Stimulated activated CD4-positive, alpha-beta T cell treated with anti-CD3 and anti-CD28 coated beads, Interleukin-2, amount 100 ng/mL, for 48 hours (primary cell): ENCODE measurements around the gene SLC25A53.

Experiments
- DNase-seq, 2 donors: peaks; one replicate each; pipeline ENCODE4 v3.0.0-alpha.2; 2020

Gene SLC25A53

DNA sequence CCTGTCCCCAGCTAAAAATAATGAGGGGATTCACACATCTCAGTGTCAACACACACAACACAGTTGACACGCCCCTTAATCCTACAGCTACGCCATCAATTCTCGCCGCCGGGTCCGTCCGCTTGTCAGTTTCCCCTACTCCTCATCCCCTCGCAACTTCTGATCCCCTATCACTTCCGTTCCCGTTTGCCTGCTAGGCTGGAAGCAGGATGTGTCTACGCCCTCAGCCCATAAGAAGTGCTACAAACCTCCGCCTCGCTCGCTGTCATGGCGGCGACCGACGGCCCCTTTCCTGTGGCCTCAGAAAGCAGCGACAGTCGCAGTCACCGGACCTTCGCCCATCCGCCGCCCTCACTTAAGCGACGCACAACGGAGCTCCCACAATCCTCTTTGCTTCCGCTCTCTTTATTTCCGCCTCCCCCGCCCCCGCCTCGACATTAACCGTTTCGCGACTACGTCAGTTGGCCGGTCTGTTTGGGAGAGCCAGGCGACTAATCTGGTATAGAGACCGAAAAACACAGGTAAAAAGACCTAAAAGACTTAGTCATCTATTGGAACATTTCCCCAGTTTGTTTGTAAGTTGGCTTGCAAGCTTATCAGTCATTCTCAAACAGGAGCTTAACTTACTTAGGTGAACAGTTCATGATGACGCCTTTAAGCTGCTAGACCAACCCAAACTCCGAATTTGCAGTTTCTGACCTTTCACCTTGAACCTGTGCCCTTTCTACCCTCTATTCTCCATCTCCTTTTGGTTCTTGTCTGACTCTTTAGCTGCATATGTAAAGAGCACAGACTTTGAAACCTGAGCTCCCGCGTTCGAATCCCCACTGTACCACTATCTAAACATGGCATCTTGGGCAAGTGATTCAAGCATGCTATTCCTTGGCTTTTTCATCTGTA lies at the start of gene SLC25A53:
Gene SLC25A53, minus strand, starts transcription at position 380 of the 900 bp plus-strand sequence. CDS start 51,752 bp downstream, outside the sequence.
- peak; percentile 52 for DNase-seq

GRCh38 chrX:104205548-104205947 lies 48.7 kb upstream of the SLC25A53 start:
- no peak for DNase-seq

DNA sequence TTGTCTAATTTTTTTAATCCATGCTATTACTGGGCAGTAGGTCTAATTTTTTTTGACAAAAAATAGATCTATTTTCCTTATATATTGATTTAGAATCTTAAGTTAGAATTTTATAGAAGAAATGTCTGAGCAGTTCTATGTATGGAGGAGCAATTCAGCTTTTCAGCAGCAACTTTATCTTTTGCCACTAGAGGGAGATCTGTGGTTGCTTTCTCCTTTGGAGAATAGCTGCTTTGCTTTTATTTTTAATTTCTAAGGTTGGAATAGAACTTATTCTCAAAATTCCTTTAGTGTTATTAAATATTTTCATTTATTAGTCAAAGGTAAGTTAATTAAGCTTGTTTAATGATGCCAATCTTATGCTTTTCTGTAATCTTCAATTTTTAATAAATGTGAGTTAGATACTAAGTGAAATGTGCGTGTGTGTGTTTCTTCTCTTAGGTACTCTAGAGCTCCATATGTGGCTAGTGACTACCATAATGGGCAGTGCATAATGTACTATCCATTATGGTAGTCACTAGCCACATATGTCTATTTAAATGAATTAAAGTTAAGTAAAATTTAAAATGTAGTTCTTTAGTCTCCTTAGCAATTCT lies 38.8 kb upstream of the SLC25A53 start:
- DNase-seq = no peak

- no peak for DNase-seq
Measured at GRCh38 chrX:104195013-104195412, 38.2 kb upstream of the SLC25A53 start.

DNA sequence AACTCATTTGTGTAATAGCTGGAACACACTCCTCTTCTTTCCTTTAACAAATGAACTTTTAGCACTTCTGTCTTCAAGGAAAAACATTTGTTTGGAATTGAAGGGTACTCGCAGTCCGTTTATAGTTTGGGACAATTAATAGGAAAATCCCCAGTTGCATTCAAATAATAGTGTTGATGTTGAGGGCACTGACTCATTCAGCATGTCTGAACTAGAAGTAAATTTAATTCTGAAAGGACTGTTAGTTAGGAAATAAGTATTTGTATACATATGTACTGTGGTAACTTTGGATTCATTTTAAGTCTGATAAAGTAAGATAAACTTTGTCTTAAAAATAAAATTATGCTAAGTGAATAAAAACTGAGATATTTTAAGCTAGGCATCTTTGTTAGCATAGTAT lies 36.7 kb upstream of the SLC25A53 start:
- no peak for DNase-seq

DNA sequence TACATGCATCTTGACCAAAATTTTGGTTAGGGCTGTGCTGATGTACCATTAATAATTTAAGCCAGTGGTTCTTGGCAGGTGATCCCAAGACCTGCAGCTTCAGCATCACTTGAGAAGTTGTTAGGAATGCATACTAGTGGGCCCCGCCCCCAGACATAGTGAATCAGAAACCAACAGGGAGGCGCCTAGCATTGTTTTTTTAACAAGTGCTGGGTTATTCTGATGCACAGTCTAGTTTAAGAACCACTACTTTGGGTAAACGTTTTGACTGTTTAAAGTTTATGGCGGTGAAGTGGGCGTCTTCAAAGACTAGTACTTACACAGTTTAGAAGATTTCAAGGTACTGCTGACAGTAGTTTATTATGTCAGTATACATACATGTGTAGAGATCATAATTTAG lies 33.0 kb upstream of the SLC25A53 start:
- no peak for DNase-seq

- no peak for DNase-seq
Measured at GRCh38 chrX:104187931-104188330, 31.1 kb upstream of the SLC25A53 start.

DNA sequence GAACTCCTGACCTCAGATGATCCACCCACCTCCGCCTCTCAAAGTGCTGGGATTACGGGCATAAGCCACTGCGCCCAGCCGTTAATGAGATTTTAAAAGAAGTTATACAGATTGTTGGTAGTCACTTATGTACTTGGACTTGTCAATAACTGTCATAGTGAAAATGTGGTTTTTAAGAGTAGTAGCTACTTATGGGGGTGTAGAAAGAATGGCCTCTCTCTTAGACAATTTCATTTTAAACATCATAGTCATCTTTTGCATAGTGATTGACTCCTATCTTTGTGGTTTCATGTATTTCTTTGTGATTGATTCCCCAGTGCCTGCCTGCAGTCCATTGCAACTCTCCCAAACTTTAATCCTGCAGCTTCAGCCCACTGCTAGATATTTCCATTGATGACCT lies 26.9 kb upstream of the SLC25A53 start:
- DNase-seq = no peak

DNA sequence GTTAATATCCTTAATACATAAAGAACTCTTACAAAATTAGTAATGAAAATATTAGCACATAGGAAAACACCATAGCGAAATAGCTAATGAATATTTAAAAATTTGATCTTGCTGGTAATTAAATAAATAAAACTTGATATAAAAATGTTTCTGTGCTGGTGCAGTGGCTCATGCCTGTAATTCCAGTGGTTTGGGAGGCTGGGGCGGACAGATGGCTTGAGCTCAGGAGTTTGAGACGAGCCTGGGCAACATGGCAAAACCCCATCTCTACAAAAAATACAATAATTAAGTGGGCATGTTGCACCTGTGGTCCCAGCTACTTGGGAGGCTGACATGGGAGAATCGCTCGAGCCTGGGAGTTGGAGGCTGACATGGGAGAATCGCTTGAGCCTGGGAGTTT lies 17.0 kb upstream of the SLC25A53 start:
- DNase-seq = no peak

GRCh38 chrX:104172788-104173187 lies 16.0 kb upstream of the SLC25A53 start:
- no peak for DNase-seq

DNA sequence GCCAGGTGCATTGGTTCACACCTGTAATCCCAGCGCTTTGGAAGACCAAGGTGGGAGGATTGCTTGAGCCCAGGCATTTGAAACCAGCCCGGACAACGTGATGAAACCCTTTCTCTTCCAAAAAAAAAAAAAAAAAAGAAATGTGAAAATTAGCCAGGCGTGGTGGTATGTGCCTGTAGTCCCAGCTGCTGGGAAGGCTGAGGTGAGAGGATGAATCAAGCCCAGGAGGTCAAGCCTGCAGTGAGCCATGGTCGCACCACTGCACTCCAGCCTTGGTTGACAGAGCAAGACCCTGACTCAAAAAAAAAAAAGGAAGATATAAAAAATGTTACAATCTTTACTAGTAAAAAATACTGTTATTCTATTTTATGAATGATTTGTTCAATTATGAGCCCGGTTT lies 15.3 kb upstream of the SLC25A53 start:
- DNase-seq = no peak

DNA sequence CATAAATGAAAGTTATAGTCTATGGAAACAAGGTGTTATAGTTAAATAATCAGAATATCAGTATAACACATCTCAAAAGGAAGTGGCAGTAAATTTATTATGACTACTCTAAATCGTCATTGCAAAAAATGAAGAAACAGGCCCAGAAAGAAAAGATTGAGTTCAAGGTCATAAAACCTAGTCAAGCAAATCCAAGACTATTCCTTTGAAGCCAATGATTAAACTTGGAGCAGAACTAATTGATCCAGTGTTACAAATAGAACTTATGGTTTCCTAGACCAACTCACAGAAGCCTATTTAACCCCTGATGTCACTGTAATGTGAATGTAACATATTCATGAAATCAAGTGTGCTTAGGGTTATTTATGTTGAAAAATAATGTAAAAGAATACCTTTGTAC lies 11.3 kb upstream of the SLC25A53 start:
- no peak for DNase-seq

GRCh38 chrX:104166735-104167436 lies 10.1 kb upstream of the SLC25A53 start:
- DNase-seq = no peak

DNA sequence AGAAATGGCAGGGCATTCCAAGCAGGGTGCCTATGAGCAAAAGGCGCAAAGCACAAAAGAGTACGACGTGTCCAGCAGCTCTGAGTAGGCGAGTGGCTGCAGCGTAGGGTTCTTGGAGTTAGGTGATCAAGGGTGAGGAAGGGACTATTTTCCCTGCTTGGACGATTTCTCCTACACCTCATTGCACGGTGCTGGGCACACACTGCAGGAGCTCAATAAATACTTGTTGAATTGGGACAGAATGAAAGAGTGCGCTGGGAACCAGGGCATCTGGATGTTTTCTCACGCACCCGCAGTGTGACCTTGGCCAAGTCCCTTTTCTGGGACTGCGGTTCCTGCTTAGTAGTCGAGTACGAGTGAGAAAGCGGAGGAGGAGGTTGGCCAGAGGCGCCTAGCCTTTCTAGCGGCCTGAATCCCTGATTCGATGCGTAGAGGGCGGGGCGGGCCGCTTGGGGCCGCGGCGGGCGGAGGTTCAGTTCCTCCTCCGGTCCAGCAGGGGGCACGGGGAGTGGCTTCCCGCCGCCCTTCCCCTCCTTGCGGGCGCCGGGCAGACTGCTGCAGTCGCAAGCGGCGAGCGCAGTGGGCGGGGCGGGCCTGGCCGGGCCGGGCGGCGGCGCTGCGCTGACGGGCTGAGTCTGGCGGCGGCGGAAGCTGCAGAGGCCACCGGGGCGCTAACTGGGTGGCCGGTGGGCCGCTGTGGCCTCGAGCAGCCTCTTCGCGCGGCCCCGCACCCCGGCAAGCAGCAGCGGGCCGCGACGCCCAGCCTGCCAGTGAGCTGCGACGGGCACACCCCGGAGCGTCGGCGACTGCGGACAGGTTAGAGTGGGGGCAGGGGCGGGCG lies 9.3 kb upstream of the SLC25A53 start, which contains the start of gene FAM199X:
Gene FAM199X, plus strand, starts transcription at position 560 of the 841 bp plus-strand sequence. CDS start 333 bp downstream, outside the sequence.
- DNase-seq = peak; percentile 69 to 78

DNA sequence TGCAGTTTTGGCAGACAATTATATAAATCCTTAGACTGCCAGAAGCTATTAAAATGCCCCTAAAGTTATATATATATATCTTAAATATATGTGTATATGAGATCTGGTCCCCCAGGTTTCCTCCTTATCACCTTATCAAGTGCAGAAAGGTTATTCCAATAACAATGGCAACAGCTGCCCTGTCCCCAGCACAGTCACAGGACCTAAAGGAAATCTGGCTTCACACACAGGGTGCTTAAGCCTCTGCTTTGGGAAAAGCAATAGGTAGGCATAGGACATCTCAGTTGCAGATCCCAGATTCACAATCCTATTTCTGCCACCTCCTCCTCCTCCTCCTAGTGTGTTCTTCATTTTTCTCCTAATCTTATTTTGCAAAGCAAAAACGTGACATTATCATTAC lies 5.8 kb downstream of the SLC25A53 start:
- DNase-seq = no peak

DNA sequence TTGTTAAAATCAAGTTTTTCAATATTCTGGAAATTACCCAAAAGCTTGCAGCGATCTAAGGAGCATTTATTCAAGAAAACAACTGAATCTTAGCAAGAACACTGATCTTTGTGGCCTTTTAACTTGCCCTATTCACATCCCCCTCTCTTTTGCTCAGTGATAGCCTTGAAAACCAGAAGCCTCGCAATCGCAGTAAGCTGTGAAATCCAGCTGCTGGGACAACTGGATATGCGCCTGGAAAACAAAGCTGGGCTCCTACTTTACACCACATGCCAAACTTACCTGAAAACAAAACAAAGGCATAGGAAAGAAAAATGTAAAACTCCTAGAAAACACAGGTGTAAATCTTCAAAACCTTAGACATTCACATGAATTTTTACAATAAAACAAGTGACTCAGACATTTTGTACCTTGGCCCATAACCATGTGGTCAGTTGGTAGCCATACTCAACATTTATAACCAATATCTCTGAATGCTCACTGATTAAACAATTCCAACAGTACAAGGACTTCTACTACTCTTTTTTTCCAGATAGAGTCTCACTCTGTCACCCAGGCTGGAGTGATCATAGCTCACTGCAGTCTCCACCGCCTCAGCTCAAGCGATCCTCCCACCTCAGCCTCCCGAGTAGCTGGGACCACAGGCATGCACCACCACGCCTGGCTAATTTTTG lies 15.6 kb downstream of the SLC25A53 start:
- DNase-seq = no peak

- no peak for DNase-seq
Measured at GRCh38 chrX:104137496-104137895, 19.3 kb downstream of the SLC25A53 start.

GRCh38 chrX:104136241-104137019 lies 20.4 kb downstream of the SLC25A53 start:
- DNase-seq = peak; percentile 37 to 53

DNA sequence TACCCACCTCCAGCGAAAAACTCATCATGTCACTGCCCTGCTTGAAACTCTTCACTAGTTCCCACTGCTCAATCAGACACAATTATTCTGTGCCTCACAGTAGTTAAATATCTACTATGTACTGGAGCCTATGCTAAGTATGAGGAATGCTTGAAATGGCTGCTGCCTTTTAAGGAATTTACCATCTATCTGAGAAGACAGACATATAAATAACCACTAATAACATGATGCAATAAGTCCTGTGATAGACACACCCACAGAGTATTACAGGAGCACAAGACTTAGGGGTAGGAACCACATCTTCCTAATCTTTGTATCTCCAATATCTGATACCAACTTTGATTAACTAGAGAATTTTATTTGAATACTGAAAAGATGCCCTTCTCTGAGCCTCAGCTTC lies 21.1 kb downstream of the SLC25A53 start:
- no peak for DNase-seq

DNA sequence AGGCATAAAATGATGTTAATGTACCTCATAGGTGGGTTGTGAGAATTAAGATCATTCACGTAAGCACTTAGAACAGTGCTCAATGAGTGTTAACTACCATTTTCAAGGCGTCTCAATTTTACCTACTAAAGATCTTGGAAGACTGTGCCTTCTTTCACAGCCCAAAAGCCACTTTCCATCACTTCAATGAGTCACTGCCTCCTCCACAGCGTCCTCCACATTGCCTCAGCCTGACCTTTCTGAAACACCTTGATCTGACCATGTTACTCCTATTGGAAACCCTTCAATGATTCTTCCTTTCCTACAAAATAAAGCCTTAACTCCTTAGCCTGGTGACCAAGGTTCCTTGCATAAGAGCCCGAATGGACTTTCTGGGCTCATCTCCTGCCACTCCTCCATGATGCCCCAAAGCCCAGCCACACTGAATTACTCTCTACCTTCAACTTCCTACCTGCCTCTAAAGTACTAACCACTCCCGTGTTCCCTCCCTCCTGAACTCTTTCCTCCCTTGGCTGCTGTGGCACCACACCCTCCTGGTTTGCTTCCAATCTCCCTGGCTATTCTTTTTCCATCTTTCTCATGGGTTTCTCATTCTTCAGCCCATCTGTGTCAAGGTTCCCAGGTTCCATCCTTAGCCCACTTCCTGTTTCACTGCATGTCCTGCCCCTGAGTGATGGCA lies 22.1 kb downstream of the SLC25A53 start:
- DNase-seq = no peak

- DNase-seq = no peak
Measured at GRCh38 chrX:104130808-104131207, 26.0 kb downstream of the SLC25A53 start.
